Neural cell (in vitro differentiated cells): ENCODE results near the gene SCGB1C2.
"Not testable (repeated sequence)": the region's sequence is repeated elsewhere in the genome, so short reads cannot be mapped to it uniquely, and the experiment has no call there.

Experiments
- POLR2AphosphoS5 ChIP-seq: IDR thresholded peaks from 2 replicates; pipeline ENCODE4 v1.6.1; 2012
- SMC3 ChIP-seq: fragments of 450-650 bp; conservative IDR thresholded peaks from 2 replicates; pipeline ENCODE4 v1.6.1; 2014; ENCODE audit warnings: antibody characterized with exemption, mild to moderate bottlenecking, moderate library complexity; ENCODE audit not compliant: poor library complexity
- TF ChIP-seq, protein P1 (sequence below): fragments of 450-650 bp; IDR thresholded peaks from 2 replicates; pipeline ENCODE4 v1.5.1; 2014; ENCODE audit warnings: antibody characterized with exemption, mild to moderate bottlenecking, moderate library complexity; ENCODE audit not compliant: poor library complexity, severe bottlenecking

DNA sequence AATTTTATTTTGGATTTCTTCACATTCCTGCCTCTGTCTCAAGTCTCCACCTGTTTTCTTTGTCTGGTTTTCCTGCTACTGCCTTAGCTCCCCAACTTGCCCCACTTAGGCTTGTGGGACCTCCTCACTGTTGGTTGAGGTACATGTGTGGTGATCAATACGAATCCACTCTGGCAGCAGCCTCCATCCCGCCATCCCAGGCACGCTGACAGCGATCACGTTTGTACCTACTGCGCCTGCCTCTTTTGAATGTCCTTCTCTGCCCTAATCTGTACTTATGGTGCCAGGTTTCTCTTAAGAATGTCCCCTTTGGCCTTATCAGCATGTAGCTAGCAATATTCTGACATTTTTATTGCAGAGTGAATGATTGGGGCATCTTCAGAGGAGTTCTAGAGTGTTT, 2.3 kb upstream of the SCGB1C2 start:
- TF ChIP-seq, protein P1, sequence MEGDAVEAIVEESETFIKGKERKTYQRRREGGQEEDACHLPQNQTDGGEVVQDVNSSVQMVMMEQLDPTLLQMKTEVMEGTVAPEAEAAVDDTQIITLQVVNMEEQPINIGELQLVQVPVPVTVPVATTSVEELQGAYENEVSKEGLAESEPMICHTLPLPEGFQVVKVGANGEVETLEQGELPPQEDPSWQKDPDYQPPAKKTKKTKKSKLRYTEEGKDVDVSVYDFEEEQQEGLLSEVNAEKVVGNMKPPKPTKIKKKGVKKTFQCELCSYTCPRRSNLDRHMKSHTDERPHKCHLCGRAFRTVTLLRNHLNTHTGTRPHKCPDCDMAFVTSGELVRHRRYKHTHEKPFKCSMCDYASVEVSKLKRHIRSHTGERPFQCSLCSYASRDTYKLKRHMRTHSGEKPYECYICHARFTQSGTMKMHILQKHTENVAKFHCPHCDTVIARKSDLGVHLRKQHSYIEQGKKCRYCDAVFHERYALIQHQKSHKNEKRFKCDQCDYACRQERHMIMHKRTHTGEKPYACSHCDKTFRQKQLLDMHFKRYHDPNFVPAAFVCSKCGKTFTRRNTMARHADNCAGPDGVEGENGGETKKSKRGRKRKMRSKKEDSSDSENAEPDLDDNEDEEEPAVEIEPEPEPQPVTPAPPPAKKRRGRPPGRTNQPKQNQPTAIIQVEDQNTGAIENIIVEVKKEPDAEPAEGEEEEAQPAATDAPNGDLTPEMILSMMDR: not testable (repeated sequence)
- not testable (repeated sequence) for TF ChIP-seq SMC3, POLR2AphosphoS5
